ENCODE measurements around the gene SGPL1. TPM values are rescaled to one million over a fixed set of nuclear protein-coding genes. Genes with fewer than 3 reads are reported as not detected.

Gene SGPL1
- total and polyA plus RNA-seq, 2 of the 8 experiments (the other 6 are each of a cell fraction or from before 2014, with no cell fraction given): 20.5 to 51.6 TPM

DNA sequence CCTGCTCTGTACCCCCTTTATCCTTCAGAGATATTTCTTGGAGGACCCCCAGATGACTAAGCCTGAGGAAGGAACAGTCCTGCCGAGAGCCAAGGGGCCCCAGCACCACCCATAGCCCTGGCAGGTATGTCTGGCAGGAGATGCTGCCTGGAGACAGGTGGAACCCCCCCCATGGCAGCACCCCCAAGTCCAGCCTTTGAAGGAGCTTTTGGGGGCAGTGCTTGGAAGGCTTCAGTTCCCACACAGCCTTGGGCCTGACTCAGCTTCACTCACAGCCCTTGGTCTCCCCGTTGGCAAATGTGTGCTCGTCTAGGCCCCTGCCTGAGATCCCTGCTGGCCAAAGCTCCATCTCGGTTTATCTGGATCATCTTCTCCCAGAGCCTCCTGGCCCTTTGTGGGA, 95.6 kb downstream of the SGPL1 start (continued):
- TF ChIP-seq, protein P1, sequence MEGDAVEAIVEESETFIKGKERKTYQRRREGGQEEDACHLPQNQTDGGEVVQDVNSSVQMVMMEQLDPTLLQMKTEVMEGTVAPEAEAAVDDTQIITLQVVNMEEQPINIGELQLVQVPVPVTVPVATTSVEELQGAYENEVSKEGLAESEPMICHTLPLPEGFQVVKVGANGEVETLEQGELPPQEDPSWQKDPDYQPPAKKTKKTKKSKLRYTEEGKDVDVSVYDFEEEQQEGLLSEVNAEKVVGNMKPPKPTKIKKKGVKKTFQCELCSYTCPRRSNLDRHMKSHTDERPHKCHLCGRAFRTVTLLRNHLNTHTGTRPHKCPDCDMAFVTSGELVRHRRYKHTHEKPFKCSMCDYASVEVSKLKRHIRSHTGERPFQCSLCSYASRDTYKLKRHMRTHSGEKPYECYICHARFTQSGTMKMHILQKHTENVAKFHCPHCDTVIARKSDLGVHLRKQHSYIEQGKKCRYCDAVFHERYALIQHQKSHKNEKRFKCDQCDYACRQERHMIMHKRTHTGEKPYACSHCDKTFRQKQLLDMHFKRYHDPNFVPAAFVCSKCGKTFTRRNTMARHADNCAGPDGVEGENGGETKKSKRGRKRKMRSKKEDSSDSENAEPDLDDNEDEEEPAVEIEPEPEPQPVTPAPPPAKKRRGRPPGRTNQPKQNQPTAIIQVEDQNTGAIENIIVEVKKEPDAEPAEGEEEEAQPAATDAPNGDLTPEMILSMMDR (IDR thresholded peaks at IDR 0.05; ENCODE audit: control extremely low read depth in 1 of 3, insufficient read depth in 1 of 3, low read depth in 1 of 3, low read length in 3 of 3): no peak
- TF ChIP-seq POLR2AphosphoS5 (IDR thresholded peaks at IDR 0.05; ENCODE audit: low read depth, low read length) (no peak), KDM1A (IDR thresholded peaks at IDR 0.05; ENCODE audit: borderline replicate concordance, low read length) (no peak), RBBP5 (IDR thresholded peaks at IDR 0.05; ENCODE audit: borderline replicate concordance, low read depth, low read length) (no peak), CEBPB (IDR thresholded peaks at IDR 0.05; ENCODE audit: low read depth, low read length) (no peak)
